Measurements from ENCODE around the gene ABRAXAS1. TPM values are rescaled to one million over a fixed set of nuclear protein-coding genes. Genes with fewer than 3 reads are reported as not detected.

Gene ABRAXAS1
- total RNA-seq, 2 experiments from 2014 or later, result 19.4 to 20.6 TPM

DNA sequence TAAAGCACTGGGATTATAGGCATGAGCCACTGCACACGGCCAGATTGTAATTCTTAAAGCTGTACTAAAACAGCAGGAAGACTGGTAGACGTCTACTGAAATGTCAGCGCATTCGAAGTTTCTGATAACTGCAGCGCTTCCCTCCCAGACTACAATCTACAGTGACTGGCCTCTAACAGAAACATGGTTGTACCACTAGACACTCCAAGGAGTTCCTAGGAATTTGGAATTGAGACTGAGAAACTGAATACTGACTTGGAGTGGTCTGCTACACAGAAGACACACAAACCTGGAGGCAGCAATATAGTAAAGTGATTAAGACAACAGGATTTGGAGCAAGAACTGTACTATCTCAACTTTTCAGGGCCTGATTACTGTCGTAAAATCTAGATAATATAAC is 30.2 kb downstream of the ABRAXAS1 start:
- peak overlapping the region; percentile 100 for H3K4me3 Mint-ChIP-seq
- no peak for ATAC-seq
- ChIA-PET POLR2A (interaction anchor here (1.5 kb wide), 1 partner anchor 10 kb away, joined by 3 read pairs; no protein-coding TSS in a partner anchor), CTCF (interaction anchor here (2.3 to 2.5 kb wide), 2 partner anchors 10 to 171 kb away, joined by 8 to 9 read pairs; partner anchors contain the start of gene COQ2)
- DNase-seq, result peak; percentile 13
- peaks cover 50% of the 10 kb centered on the region for H3K4me1 Mint-ChIP-seq (ENCODE audit: low read depth)
- H3K36me3 Mint-ChIP-seq (ENCODE audit: low read depth), result peaks cover 60% of the 10 kb centered on the region
- H3K27me3 Mint-ChIP-seq, result no peaks in the 10 kb centered on the region
- H3K9me3 Mint-ChIP-seq, result no peaks in the 10 kb centered on the region
- peak overlapping the region; percentile 100 for H3K27ac Mint-ChIP-seq
- intact Hi-C loops (cut with micrococcal nuclease), result loop anchor here (5.0 to 10.0 kb wide), 3 partner anchors 97 to 420 kb away; partner anchors contain the start of genes COPS4 and COQ2
- TF ChIP-seq, protein P1, sequence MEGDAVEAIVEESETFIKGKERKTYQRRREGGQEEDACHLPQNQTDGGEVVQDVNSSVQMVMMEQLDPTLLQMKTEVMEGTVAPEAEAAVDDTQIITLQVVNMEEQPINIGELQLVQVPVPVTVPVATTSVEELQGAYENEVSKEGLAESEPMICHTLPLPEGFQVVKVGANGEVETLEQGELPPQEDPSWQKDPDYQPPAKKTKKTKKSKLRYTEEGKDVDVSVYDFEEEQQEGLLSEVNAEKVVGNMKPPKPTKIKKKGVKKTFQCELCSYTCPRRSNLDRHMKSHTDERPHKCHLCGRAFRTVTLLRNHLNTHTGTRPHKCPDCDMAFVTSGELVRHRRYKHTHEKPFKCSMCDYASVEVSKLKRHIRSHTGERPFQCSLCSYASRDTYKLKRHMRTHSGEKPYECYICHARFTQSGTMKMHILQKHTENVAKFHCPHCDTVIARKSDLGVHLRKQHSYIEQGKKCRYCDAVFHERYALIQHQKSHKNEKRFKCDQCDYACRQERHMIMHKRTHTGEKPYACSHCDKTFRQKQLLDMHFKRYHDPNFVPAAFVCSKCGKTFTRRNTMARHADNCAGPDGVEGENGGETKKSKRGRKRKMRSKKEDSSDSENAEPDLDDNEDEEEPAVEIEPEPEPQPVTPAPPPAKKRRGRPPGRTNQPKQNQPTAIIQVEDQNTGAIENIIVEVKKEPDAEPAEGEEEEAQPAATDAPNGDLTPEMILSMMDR (IDR thresholded peaks at IDR 0.05), result no peak

DNA sequence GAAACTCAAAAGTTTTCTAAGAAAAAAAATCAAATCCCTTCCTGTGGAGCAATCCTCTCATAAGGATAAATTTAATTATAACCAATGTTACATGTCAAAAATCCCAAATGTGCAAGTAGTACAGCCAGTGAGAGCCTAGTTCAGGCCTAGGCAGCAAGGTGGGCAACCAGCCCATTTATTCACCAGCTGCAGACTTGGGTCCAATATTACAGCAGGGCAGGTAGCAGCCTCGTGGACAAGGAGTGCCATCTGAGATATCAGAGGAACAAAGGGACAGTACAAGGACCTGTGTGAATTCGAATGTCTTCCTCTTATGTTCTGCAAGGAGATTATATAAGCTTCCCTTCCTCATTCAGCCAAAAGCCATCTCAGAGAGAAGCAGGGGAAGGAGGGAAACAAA is 35.9 kb downstream of the ABRAXAS1 start:
- ChIA-PET POLR2A (no interaction called here), CTCF (no interaction called here)
- ATAC-seq (no peak), DNase-seq (no peak)
- Mint-ChIP-seq H3K4me3 (no peak overlapping the region), H3K27ac (no peak overlapping the region), H3K4me1 (ENCODE audit: low read depth) (peaks cover 26% of the 10 kb centered on the region), H3K9me3 (no peaks in the 10 kb centered on the region), H3K36me3 (ENCODE audit: low read depth) (peaks cover 38% of the 10 kb centered on the region), H3K27me3 (no peaks in the 10 kb centered on the region)
- TF ChIP-seq, protein P1 (IDR thresholded peaks at IDR 0.05), result no peak
- intact Hi-C loops (cut with micrococcal nuclease), result no loop called here

DNA sequence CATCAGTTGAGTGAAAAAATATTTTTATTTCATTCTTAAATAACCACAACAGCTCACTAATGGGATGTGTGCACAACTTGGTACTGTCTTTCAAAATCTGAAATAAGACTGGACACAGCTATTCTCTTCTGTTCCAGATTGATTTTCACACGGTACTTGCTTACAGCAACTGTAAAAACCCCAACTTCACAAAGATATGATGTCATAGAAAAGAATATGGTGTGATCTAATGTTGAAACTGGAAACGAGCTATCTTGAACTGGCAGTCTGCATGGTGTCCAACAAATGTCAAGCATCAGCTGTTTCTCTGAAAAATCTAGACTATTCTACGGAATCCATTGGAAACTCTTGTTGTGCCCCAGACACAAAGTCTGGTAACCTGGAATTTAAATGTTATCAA is 44.0 kb downstream of the ABRAXAS1 start:
- intact Hi-C loops (cut with micrococcal nuclease), result no loop called here
- Mint-ChIP-seq H3K4me1 (ENCODE audit: low read depth) (no peaks in the 10 kb centered on the region), H3K9me3 (no peaks in the 10 kb centered on the region), H3K4me3 (no peak overlapping the region), H3K27ac (no peak overlapping the region), H3K27me3 (no peaks in the 10 kb centered on the region), H3K36me3 (ENCODE audit: low read depth) (peaks cover 21% of the 10 kb centered on the region)
- CTCF ChIA-PET, result interaction anchor here (0.9 to 1.5 kb wide), 2 partner anchors 70 to 159 kb away, joined by 3 to 4 read pairs; no protein-coding TSS in a partner anchor
- POLR2A ChIA-PET, result no interaction called here
- TF ChIP-seq, protein P1 (IDR thresholded peaks at IDR 0.05), result no peak
- DNase-seq (no peak), ATAC-seq (no peak)

DNA sequence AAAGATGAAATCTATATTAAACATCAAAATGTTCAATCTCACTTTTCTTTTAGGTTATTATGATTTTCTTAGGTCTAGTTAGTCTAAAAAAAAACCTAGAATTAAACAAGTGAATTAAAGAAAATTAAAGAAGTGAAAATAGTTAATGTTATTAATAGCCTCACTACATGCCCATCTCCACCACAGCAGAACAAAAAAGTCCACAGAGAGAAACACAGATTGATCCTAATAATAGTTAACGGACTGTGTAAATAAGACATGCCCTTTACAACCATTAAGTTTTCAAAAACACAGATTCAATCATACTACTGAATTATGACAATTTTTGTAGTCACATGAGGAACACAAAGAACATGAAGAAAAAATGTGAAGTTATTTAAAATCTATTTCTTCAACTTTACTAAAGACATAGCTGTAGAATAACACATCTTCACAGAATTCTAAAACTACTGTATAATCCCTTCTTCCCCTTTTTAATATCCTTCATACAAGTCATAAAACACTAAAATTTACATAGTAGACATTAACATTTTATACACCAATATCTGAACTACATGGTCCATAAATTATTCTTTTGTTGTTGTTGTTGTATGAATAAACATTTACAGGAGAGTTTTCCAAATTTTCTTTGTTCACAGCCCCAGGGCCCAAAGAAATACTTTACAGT is 44.6 kb downstream of the ABRAXAS1 start:
- ChIA-PET CTCF (interaction anchor here (0.9 to 1.5 kb wide), 2 partner anchors 69 to 158 kb away, joined by 3 to 4 read pairs; no protein-coding TSS in a partner anchor), POLR2A (no interaction called here)
- Mint-ChIP-seq H3K4me3 (no peak overlapping the region), H3K27ac (no peak overlapping the region), H3K9me3 (no peaks in the 10 kb centered on the region), H3K27me3 (no peaks in the 10 kb centered on the region), H3K36me3 (ENCODE audit: low read depth) (peaks cover 24% of the 10 kb centered on the region), H3K4me1 (ENCODE audit: low read depth) (peaks cover 3% of the 10 kb centered on the region)
- DNase-seq (no peak), ATAC-seq (no peak)
- TF ChIP-seq, protein P1 (IDR thresholded peaks at IDR 0.05), result no peak
- intact Hi-C loops (cut with micrococcal nuclease), result no loop called here

DNA sequence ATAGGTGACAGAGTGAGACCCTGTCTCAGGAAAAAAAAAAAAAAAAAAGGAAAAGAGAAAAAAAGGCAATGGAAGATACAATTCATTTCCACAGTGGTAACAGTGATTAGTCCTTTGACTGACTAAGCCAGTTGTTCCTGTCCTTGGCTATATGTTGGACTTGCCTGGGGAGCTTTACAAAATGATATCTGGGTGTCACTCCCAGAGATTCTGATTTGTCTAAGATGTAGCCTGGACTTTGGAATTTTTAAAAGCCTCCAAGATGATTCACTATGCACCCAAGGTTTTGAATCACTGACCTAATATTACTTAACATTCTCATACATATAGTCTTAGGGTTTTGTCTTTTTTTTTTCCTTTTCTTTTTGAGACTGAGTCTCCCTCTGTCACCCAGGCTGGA is 46.2 kb downstream of the ABRAXAS1 start:
- peaks cover 3% of the 10 kb centered on the region for H3K4me1 Mint-ChIP-seq (ENCODE audit: low read depth)
- ATAC-seq, result no peak
- intact Hi-C loops (cut with micrococcal nuclease), result no loop called here
- CTCF ChIA-PET, result interaction anchor here (1.3 kb wide), 1 partner anchor 23 kb away, joined by 3 read pairs; no protein-coding TSS in a partner anchor
- H3K4me3 Mint-ChIP-seq, result no peak overlapping the region
- POLR2A ChIA-PET, result no interaction called here
- H3K9me3 Mint-ChIP-seq, result no peaks in the 10 kb centered on the region
- TF ChIP-seq, protein P1 (IDR thresholded peaks at IDR 0.05), result no peak
- peaks cover 19% of the 10 kb centered on the region for H3K36me3 Mint-ChIP-seq (ENCODE audit: low read depth)
- no peaks in the 10 kb centered on the region for H3K27me3 Mint-ChIP-seq
- DNase-seq, result no peak
- no peak overlapping the region for H3K27ac Mint-ChIP-seq
